Measurements from ENCODE around the gene ASCC3. TPM values are rescaled to one million over a fixed set of nuclear protein-coding genes. Genes with fewer than 3 reads are reported as not detected.

The ASCC3 gene
- total RNA-seq, 4 donors from 2014 or later, result 20.3 to 26.8 (median 24.5) TPM

DNA sequence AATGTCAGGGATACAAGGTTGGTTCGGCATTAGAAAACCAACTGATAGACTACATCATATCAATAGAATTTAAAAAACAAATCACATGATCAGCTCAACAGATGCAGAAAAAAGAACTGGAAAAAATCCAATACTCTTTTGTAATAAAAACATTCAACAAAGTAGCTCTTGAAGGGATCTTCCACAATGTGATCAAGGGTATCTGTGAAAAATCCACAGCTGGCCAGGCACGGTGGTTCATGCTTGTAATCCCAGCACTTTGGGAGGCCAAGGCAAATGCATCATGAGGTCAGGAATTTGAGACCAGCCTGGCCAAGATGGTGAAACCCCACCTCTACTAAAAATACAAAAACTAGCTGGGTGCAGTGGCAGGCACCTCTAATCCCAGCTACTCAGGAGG lies 63.1 kb downstream of the ASCC3 start:
- intact Hi-C loops (cut with DNase I; ENCODE audit: low total_unique reads), result no loop called here
- no peak for TF ChIP-seq POLR2A (IDR thresholded peaks at IDR 0.05)
- TF ChIP-seq, protein P1, sequence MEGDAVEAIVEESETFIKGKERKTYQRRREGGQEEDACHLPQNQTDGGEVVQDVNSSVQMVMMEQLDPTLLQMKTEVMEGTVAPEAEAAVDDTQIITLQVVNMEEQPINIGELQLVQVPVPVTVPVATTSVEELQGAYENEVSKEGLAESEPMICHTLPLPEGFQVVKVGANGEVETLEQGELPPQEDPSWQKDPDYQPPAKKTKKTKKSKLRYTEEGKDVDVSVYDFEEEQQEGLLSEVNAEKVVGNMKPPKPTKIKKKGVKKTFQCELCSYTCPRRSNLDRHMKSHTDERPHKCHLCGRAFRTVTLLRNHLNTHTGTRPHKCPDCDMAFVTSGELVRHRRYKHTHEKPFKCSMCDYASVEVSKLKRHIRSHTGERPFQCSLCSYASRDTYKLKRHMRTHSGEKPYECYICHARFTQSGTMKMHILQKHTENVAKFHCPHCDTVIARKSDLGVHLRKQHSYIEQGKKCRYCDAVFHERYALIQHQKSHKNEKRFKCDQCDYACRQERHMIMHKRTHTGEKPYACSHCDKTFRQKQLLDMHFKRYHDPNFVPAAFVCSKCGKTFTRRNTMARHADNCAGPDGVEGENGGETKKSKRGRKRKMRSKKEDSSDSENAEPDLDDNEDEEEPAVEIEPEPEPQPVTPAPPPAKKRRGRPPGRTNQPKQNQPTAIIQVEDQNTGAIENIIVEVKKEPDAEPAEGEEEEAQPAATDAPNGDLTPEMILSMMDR (IDR thresholded peaks at IDR 0.05), result no peak
- WGBS, 2 donors, result 97 to 98% methylated on average over 2 of the region's 2 CpGs
- no peak for DNase-seq (ENCODE audit: low spot score in 2 of 2)
- H3K4me3 ChIP-seq (ENCODE audit: low read depth, poor library complexity, severe bottlenecking), result no peak overlapping the region

- no peak overlapping the region for H3K4me3 ChIP-seq (ENCODE audit: low read depth, poor library complexity, severe bottlenecking)
- DNase-seq (ENCODE audit: low spot score in 2 of 2), result no peak
- WGBS, 2 donors, result 93 to 96% methylated on average over 2 of the region's 2 CpGs
- TF ChIP-seq, protein P1 (IDR thresholded peaks at IDR 0.05), result no peak
- no peak for TF ChIP-seq POLR2A (IDR thresholded peaks at IDR 0.05)
- intact Hi-C loops (cut with DNase I; ENCODE audit: low total_unique reads), result no loop called here
Measured at GRCh38 chr6:100810015-100810414, 71.1 kb downstream of the ASCC3 start.

DNA sequence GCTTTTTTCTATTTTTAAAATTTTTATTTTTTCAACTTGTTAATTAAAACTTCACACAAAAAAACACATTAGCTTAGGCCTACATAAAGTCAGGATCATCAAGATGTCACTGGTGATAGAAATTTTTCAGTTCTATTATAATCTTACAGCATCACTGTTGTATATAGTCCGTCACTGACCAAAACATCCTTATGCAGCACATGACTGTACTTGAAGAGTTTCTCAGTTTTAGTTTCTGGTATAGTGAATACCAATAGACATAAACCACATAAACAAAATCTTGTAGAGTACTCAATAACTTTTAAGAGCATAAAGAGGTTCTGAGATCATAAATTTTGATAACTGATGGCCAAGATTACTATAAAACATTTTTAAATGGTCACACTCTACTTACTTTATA lies 71.8 kb downstream of the ASCC3 start:
- intact Hi-C loops (cut with DNase I; ENCODE audit: low total_unique reads), result no loop called here
- H3K4me3 ChIP-seq (ENCODE audit: low read depth, poor library complexity, severe bottlenecking), result no peak overlapping the region
- DNase-seq (ENCODE audit: low spot score in 2 of 2), result no peak
- 92 to 98% methylated on average over 1 of the region's 1 CpG for WGBS, 2 donors
- TF ChIP-seq, protein P1 (IDR thresholded peaks at IDR 0.05), result no peak
- no peak for TF ChIP-seq POLR2A (IDR thresholded peaks at IDR 0.05)

DNA sequence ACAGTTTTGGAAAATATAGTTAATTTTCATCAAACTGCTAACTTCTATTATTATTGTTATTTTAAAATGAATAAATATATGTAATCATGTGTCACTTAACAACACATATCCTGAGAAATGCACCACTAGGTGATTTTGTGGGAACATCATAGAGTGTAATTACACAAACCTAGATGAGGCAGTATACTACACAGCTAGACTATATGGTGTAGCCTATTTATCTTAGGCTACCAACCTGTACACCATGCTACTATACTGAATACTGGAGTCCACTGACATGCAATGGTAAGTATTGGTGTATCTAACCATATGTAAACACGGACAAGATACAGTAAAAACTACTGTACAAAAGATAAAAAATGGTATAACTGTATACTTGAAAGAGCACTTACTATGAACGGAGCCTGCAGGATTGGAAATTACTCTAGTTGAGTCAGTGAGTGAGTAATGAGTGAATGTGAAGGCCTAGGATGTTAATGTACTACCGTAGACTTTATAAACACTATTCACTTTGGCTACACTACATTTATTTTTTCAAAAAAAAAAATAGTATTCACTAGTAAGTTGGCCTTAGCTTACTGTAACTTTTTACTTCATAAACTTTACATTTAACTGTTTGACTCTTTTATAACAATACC lies 72.4 kb downstream of the ASCC3 start:
- DNase-seq (ENCODE audit: low spot score in 2 of 2), result no peak
- no peak overlapping the region for H3K4me3 ChIP-seq (ENCODE audit: low read depth, poor library complexity, severe bottlenecking)
- WGBS, 2 donors, result 97 to 100% methylated on average over 3 of the region's 3 CpGs
- TF ChIP-seq POLR2A (IDR thresholded peaks at IDR 0.05), result no peak
- intact Hi-C loops (cut with DNase I; ENCODE audit: low total_unique reads), result no loop called here

GRCh38 chr6:100806296-100806695 lies 74.8 kb downstream of the ASCC3 start:
- TF ChIP-seq POLR2A (IDR thresholded peaks at IDR 0.05), result no peak
- TF ChIP-seq, protein P1 (IDR thresholded peaks at IDR 0.05), result no peak
- H3K4me3 ChIP-seq (ENCODE audit: low read depth, poor library complexity, severe bottlenecking), result no peak overlapping the region
- WGBS, 2 donors, result 91 to 93% methylated on average over 4 of the region's 4 CpGs
- DNase-seq (ENCODE audit: low spot score in 2 of 2), result no peak
- intact Hi-C loops (cut with DNase I; ENCODE audit: low total_unique reads), result no loop called here

DNA sequence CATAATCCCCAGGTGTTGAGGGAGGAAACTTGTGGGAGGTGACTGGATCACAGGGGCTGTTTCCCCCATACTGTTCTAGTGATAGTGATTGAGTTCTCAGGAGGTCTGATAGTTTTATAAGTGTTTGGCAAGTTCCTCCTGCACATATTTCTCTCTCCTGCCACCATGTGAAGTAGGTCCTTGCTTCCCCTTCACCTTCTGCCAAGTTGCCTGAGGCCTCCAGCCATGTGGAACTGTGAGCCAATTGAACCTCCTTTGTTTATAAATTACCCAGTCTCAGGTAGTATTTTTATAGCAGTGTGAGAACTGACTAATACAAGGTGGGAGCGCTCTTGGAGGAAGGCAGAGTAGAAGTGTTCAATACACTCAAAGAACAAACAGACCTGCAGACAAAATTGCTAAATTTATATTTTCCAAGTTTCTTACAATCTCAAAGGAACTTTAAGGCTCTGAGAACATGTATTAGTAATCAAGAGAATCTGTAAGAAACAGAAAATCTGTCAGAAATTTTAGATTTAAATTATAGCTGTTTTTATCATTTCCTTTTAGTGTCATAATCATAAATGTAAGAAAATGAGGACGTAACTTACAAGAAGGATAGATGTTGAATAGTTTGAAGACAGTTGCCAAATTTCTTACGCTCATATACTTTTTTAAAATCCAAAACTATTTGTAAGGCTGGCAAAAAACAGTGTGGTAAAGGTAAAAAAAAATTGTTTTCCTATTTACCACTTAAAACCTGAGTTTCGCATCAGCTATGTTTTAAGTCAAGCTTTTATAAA lies 77.7 kb downstream of the ASCC3 start:
- no peak overlapping the region for H3K4me3 ChIP-seq (ENCODE audit: low read depth, poor library complexity, severe bottlenecking)
- DNase-seq (ENCODE audit: low spot score in 2 of 2), result no peak
- 80 to 91% methylated on average over 4 of the region's 4 CpGs for WGBS, 2 donors
- TF ChIP-seq, protein P1 (IDR thresholded peaks at IDR 0.05), result no peak
- no peak for TF ChIP-seq POLR2A (IDR thresholded peaks at IDR 0.05)
- intact Hi-C loops (cut with DNase I; ENCODE audit: low total_unique reads), result no loop called here

All from lower leg skin (tissue), 4 donors.